NCI-H128 (cell line): ENCODE results near the gene TADA2B.

Experiments used
- DNase-seq: peaks from one replicate; lab custom pipeline; 2025; ENCODE audit not compliant: unreplicated experiment; lab: John Stamatoyannopoulos, UW

The TADA2B gene

GRCh38 chr4:7040765-7041164, 2.4 kb upstream of the TADA2B start:
- DNase-seq: no peak

DNA sequence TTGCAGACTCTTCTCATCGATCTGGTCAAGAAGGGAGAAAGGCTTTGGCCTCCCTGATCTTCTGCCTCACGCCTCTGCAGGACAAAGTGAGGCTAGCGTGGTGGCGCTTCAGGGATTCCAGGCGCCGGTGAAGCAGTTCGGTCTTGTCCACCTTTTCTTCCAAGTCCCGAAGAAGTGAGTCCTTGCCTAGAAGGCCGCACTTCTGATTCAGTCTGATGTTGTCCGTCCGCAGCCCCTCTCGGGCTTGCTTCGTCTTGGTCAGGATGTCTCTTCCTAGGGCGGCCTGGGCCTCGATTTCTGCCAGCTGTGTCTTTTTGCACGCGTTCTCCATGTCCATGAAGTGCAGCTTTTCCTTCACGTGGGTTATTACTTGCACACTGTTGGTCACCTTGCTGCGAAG, 1.9 kb upstream of the TADA2B start:
- DNase-seq: no peak

DNA sequence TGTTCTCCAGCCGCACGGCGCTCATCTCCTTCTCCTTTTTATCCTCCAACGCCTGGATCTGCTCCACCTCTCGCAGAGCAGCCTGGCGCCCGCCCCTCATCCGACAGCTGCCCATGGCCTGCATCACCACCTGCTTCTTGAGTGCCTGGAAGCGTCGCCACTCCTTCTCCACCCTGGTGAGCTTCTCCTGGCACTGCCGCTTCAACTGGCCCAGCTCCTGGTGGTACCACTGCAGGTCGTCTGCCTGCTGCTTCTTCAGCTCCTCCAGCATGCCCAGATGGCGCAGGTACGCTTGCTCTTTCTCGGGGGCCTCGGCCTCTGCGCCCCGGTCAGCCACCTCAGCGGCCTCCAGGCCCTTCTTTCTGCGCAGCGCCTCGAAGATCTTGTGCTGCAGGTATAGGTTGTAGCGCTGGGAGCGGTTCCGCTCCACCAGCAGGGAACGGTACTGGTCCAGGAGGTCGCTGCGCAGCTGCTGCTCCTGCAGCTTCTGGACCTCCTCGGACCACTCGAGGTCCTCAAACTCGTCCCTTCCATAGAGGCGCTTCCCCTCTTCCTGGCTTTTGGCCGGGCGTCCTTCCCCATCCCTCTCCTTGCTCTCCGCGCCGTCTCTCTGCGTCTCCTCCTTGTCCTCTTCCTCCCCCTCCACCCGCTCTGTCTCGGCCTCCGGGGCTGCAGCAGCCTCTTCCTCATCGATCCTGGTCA, 1.2 kb upstream of the TADA2B start:
- no peak for DNase-seq

- peak; percentile 81 for DNase-seq
These were observed 479 bp upstream of the TADA2B start for GRCh38 chr4:7042503-7043283.

GRCh38 chr4:7044137-7044930, 1.2 kb downstream of the TADA2B start:
- DNase-seq: no peak

DNA sequence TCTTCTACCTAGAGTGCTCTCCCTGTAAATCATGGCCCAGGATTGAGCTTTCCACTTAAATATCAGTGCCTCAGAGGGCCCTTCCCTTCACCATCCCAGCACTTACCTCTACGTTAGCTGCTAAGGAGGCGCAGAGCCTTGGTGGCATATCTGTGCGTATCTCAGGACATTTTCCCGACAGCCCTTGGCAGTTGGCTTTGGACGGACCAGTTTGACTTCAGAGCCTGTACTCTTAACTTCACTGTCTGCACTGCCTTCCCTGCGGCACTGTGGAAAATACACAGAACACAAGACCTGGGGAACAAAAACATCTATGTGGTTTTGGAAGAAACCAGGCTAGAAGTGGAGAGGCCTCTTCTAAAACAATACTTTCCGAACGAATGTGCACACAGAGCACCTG, 2.4 kb downstream of the TADA2B start:
- no peak for DNase-seq

DNA sequence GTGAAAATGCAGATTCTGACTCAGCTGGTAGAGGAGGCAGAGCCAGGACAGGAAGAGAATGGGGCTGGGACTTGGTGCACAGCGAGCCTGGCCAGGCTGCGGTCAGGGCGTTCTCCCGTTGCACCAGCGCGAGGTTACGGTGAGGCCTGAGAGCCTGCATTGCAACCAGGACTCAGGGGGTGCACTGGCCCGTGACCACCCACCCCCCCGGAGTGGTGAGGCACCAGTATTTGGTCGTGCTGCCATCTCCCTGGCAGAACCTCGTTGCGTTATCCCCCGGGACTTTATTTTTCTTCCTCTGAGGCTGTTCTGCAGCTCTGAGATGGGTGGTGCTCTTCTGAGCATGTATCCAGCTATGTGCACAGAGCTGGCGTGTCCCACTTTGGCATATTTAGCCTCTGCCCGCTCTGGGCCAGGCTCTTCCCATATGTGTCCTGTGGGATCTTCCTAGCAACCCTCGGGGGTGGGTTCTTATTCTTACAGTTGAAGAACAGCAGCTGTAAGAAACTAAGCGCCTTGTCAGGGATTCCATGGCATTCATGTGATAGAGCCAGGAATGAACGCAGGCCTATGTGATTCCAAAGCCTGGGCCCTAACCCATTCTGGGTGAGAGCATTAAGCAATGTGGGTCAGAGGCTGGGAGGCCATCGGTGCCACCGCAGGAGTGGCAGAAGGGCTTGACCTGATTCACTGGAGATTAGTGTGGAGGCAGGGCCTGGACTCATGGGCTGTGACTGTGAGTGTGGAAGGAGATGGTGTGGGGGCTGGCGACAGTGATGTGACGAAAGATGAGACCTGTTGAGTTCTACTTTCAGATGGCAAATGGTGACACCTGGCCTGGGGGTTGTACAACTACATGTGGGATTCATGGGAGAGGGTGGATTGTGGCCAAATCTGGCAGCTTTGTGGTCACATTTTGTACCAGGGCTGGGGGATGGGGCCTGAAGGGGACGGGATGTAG, 3.1 kb downstream of the TADA2B start:
- no peak for DNase-seq

GRCh38 chr4:7046971-7047370, 3.8 kb downstream of the TADA2B start:
- no peak for DNase-seq

GRCh38 chr4:7048642-7049041, 5.5 kb downstream of the TADA2B start:
- DNase-seq: no peak

GRCh38 chr4:7049295-7049694, 6.1 kb downstream of the TADA2B start:
- DNase-seq: no peak

DNA sequence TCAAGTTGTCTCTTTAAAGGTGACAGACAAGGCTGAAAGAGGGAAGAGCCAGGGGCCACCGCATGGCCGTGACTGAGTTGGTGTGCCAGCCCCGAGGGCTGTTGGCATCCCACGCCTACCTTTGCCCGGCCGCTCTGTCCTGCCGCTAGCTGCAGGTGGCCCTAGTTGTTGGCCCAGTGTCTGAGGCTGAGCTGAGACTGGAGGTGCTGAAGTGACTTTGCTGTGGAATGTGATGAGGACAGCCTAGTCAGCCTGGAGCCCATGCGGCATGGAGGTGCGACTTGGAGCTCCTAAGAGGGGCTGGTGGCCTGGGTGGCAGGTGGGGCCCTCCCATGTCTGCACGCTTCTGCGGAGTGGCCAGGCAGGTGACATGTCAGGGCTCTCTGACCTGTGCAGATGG, 6.6 kb downstream of the TADA2B start:
- no peak for DNase-seq

DNA sequence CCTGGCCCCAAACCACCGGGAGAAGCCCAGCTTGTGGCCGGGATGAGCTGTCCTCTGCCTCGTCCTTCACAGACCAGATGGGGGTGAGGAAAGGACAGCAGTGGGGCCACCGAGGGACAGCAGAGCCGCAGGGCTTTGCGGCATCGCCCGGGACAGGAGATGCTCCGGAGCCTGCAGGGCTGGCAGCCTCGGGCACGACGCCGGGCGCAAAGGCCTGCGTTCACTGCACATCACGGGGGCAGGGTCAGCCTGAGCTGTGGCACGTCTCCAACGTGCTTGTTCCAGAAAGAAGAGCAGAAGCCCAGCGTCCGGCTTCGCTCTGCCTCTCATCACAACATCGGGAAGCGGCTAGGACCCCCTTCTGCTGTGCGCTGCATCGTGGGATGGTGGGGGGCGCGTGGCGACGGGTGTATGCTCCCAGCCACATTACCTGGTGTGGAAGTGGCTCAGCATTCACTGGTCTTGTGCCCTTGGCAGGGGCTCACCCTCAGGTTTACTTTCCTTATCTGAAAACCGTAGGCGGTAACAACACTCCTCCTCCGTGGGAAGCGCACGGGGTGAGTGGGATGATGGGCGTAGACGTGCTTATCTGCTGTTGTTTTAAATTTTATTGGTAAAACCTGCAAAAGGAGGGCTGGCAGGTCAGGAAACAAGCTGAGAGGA, 7.4 kb downstream of the TADA2B start:
- no peak for DNase-seq

DNA sequence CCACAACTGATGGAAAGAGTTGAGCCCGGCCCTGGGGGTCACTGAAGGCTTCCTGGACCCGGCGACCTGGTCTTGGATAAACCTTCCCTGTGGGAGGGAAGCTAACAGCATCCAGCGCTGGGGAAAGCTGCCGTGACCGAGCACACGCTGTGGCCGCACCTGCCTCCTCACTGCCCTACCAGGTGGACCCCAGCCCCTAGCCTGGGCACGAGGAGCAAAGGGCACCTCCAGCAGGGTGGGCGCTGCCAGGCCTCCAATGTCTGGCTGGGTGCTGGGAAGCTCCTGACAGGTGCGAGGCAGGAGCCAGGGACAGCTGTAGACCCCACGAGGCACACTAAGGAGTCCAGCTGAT, 7.9 kb downstream of the TADA2B start:
- DNase-seq: no peak

GRCh38 chr4:7051905-7052304, 8.7 kb downstream of the TADA2B start:
- no peak for DNase-seq

- no peak for DNase-seq
These were observed 9.1 kb downstream of the TADA2B start for GRCh38 chr4:7052313-7052712.

DNA sequence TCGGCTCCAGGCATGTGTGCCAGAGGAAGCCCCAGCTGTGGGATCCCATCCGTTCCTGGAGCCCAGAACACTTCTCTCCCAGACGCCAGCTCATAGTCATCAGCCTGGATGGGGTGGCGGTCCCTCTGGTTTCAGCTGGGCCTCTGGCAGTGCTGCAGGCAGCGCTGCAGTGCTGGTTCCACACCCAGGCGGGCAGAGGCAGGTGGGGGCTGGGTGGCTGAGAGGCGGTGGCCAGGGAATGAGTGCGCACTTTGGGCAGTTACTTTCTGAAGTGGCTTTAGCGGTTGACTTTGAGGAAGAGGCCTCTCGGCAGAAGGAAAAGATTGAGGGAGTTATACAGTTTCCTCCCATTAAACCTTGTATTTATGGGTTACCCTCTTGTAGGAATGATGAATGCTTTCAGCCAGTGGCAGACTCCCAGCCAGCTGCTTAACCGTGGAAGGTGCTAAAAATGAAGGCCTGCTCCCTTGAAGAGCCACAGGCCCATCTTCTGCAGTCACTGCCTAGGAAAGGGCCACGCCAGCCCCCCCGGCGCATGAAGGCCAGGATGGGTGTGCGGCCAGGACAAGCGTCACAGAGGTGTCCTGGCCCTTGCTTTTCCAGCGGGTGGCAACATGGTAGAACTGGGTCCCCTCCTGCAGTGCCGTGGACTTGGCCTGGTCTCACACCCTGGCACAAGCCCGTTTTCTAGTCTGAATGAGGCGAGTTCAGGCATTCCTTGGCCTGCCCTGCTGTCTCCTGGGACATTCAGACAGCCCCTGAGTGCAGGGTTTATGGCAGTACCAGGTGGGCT, 9.9 kb downstream of the TADA2B start:
- DNase-seq: no peak

DNA sequence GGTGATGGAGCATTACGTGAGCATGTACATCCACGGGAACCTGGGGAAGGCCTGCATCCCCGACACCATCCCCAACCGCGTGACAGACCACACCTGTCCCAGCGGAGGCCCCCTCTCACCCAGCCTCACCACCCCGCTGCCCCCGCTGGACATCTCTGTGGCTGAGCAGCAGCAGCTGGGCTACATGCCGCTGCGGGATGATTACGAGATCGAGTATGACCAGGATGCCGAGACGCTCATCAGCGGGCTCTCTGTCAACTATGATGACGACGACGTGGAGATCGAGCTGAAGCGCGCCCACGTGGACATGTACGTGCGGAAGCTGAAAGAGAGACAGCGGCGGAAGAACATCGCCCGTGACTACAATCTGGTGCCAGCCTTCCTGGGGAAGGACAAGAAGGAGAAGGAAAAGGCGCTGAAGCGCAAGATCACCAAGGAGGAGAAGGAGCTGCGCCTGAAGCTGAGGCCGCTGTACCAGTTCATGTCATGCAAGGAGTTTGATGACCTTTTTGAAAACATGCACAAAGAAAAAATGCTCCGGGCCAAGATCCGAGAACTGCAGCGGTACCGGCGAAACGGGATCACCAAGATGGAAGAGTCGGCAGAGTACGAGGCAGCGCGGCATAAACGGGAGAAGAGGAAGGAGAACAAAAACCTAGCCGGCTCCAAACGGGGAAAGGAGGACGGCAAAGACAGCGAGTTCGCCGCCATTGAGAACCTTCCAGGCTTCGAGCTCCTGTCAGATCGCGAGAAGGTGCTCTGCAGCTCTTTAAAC, 11.1 kb downstream of the TADA2B start:
- DNase-seq: no peak

DNA sequence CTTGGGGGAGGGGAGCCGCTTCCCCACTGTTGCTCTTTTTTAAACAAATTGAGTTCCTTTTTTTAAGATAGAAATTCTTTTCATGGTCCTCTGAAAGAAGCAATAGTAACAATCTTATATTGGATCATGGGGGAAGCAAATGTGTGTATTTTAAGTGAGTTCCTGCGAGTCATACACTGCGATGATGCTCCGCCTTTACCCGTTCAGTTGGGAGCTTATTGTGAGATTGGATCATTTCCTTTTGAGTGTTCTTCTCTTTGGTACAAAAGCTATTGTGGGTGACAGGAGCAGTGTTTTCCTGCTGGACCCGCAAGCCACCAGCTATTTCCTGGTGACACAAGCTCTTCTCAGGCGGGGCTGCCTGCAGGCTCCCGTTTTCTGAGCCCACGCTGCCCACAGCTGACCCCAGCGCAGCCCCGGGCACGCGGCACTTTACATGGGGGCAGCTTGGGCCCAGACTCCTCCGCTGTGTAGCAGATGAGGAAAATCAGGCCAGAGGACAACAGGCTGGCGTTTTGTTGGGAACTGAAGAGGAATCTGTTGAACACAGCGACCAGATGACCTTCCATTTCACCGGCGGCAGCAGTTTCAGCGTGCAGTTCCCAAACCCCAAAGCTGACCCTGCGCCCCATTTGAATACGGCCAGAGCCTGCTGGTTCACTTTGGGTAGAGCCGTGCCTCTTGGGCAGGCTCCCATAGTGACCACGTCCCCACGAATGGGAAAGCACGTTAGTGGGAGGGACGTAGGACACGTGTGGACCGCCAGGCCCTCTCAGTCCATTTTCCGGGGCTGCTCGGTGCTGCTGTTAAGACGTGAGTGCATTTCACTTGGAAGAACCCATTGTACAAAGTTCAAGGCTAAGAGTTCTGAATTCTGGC, 12.2 kb downstream of the TADA2B start:
- DNase-seq: no peak
